AG04450 (cell line): ENCODE results near the gene PPIF. TPM values are rescaled to one million over a fixed set of nuclear protein-coding genes. Genes with fewer than 3 reads are reported as not detected.
A peak's percentile ranks its signal among the peaks of the same experiment; 100 is the strongest.

Experiments
- CTCF ChIA-PET: fragments of 300-600, 350-600 bp; formaldehyde crosslinking; extraction: SDS; loops from one replicate; lab custom pipeline; 2022; ENCODE audit warnings: antibody characterized with exemption, inconsistent platforms; lab: Charles Lee
- POLR2A ChIA-PET: fragments of 350-600 bp; formaldehyde crosslinking; extraction: SDS; loops from one replicate; lab custom pipeline; 2021; ENCODE audit warnings: antibody characterized with exemption, inconsistent platforms; lab: Yijun Ruan, JAX
- DNase-seq: peaks from one replicate; pipeline ENCODE4 v3.0.0-alpha.2; 2011; ENCODE audit warnings: low read depth, low spot score
- H3K27ac ChIP-seq: one replicate; pipeline ENCODE4 v1.5.1; 2012; ENCODE audit warnings: low read depth, low read length, control low read depth
- H3K27me3 ChIP-seq: one replicate; pipeline ENCODE4 v1.6.0; 2012; ENCODE audit warnings: low read length; ENCODE audit not compliant: control insufficient read depth, insufficient read depth
- H3K4me3 ChIP-seq: 2 replicates; pipeline ENCODE4 v1.5.1; 2011; ENCODE audit warnings: mild to moderate bottlenecking, low read depth, low read length, control low read depth
- H3K9me3 ChIP-seq: 2 replicates; pipeline ENCODE4 v1.5.1; 2012; ENCODE audit warnings: low read length; ENCODE audit not compliant: control insufficient read depth, insufficient read depth
- CTCF ChIP-seq: IDR thresholded peaks from 2 replicates; pipeline ENCODE4 v1.5.1; 2011; ENCODE audit warnings: low read depth, low read length, control low read depth, inconsistent platforms
- polyA plus RNA-seq: library from polyadenylated mRNA; depleted of rRNA; stranded (reverse); fragments of >200 nt; gene quantifications from 2 replicates; pipeline ENCODE4 v1.2.3, GENCODE V29; 2011

PPIF gene
- polyA plus RNA-seq, 1 experiment, result 68.6 TPM

GRCh38 chr10:79381804-79382221, 34.5 kb downstream of the PPIF start:
- H3K27me3 ChIP-seq, result no peaks in the 10 kb centered on the region
- DNase-seq, result peak; percentile 60
- ChIA-PET CTCF (interaction anchor here (0.5 to 2.3 kb wide), 4 partner anchors 8 to 227 kb away, joined by 3 to 10 read pairs (median 4); no protein-coding TSS in a partner anchor), POLR2A (interaction anchor here (0.6 to 1.5 kb wide), 2 partner anchors 17 to 63 kb away, joined by 4 read pairs; no protein-coding TSS in a partner anchor)
- TF ChIP-seq CTCF, result no peak
- H3K9me3 ChIP-seq, result no peaks in the 10 kb centered on the region; the same call in 1 of the 2 replicates
- no peak overlapping the region; the same call in 1 of the 2 replicates for H3K4me3 ChIP-seq
- H3K27ac ChIP-seq, result peak overlapping the region; percentile 81

- no peak overlapping the region for H3K4me3 ChIP-seq
- peak overlapping the region; percentile 81 for H3K27ac ChIP-seq
- POLR2A ChIA-PET, result interaction anchor here (0.6 to 1.5 kb wide), 3 partner anchors 17 to 63 kb away, joined by 4 to 5 read pairs (median 4); partner anchors contain the start of gene ZCCHC24
- no peak for TF ChIP-seq CTCF
- DNase-seq, result no peak
- no peaks in the 10 kb centered on the region for H3K27me3 ChIP-seq
- CTCF ChIA-PET, result interaction anchor here (0.5 to 2.3 kb wide), 5 partner anchors 8 to 155 kb away, joined by 3 to 10 read pairs (median 5); no protein-coding TSS in a partner anchor
- no peaks in the 10 kb centered on the region; the same call in 1 of the 2 replicates for H3K9me3 ChIP-seq
Measured at GRCh38 chr10:79382491-79382941, 35.2 kb downstream of the PPIF start.

GRCh38 chr10:79383974-79384606, 36.8 kb downstream of the PPIF start:
- no peak overlapping the region for H3K27ac ChIP-seq
- ChIA-PET CTCF (interaction anchor here (1.8 to 2.3 kb wide), 2 partner anchors 9 to 11 kb away, joined by 9 to 10 read pairs; no protein-coding TSS in a partner anchor), POLR2A (no interaction called here)
- no peaks in the 10 kb centered on the region; the same call in 1 of the 2 replicates for H3K9me3 ChIP-seq
- no peak for TF ChIP-seq CTCF
- H3K4me3 ChIP-seq, result no peak overlapping the region
- no peaks in the 10 kb centered on the region for H3K27me3 ChIP-seq
- DNase-seq, result no peak

- Histone ChIP-seq H3K4me3 (no peak overlapping the region), H3K27ac (no peak overlapping the region), H3K9me3 (no peaks in the 10 kb centered on the region; the same call in 1 of the 2 replicates), H3K27me3 (no peaks in the 10 kb centered on the region)
- POLR2A ChIA-PET, result no interaction called here
- CTCF ChIA-PET, result interaction anchor here (0.5 kb wide), 1 partner anchor 155 kb away, joined by 4 read pairs; no protein-coding TSS in a partner anchor
- DNase-seq, result no peak
- no peak for TF ChIP-seq CTCF
Measured at GRCh38 chr10:79384773-79385391, 37.6 kb downstream of the PPIF start.
